Measurements from ENCODE around the gene TSPAN13.

The TSPAN13 gene

GRCh38 chr7:16758036-16758435 is 4.5 kb downstream of the TSPAN13 start:
- H3K4me3 ChIP-seq (ENCODE audit: low read depth, low read length), result no peak overlapping the region
- no peak for TF ChIP-seq MAX (IDR thresholded peaks at IDR 0.05; ENCODE audit: low read depth, low read length)
- no peak for TF ChIP-seq POLR2A (IDR thresholded peaks at IDR 0.05; ENCODE audit: extremely low read depth, insufficient read length)
- TF ChIP-seq CTCF (IDR thresholded peaks at IDR 0.05; ENCODE audit: low read depth, low read length), result no peak
- TF ChIP-seq MYC (IDR thresholded peaks at IDR 0.05; ENCODE audit: low read depth, low read length), result no peak
- DNase-seq (ENCODE audit: low read depth), result no peak

GRCh38 chr7:16758631-16759611 is 5.4 kb downstream of the TSPAN13 start:
- no peak for DNase-seq (ENCODE audit: low read depth)
- no peak overlapping the region for H3K4me3 ChIP-seq (ENCODE audit: low read depth, low read length)
- TF ChIP-seq MAX (IDR thresholded peaks at IDR 0.05; ENCODE audit: low read depth, low read length) (no peak), POLR2A (IDR thresholded peaks at IDR 0.05; ENCODE audit: extremely low read depth, insufficient read length) (no peak), CTCF (IDR thresholded peaks at IDR 0.05; ENCODE audit: low read depth, low read length) (no peak), MYC (IDR thresholded peaks at IDR 0.05; ENCODE audit: low read depth, low read length) (no peak)

GRCh38 chr7:16759840-16760239 is 6.3 kb downstream of the TSPAN13 start:
- no peak overlapping the region for H3K4me3 ChIP-seq (ENCODE audit: low read depth, low read length)
- DNase-seq (ENCODE audit: low read depth), result no peak
- no peak for TF ChIP-seq MAX (IDR thresholded peaks at IDR 0.05; ENCODE audit: low read depth, low read length)
- no peak for TF ChIP-seq MYC (IDR thresholded peaks at IDR 0.05; ENCODE audit: low read depth, low read length)
- no peak for TF ChIP-seq CTCF (IDR thresholded peaks at IDR 0.05; ENCODE audit: low read depth, low read length)
- no peak for TF ChIP-seq POLR2A (IDR thresholded peaks at IDR 0.05; ENCODE audit: extremely low read depth, insufficient read length)

GRCh38 chr7:16762177-16762576 is 8.6 kb downstream of the TSPAN13 start:
- TF ChIP-seq CTCF (IDR thresholded peaks at IDR 0.05; ENCODE audit: low read depth, low read length) (no peak), MAX (IDR thresholded peaks at IDR 0.05; ENCODE audit: low read depth, low read length) (no peak)
- DNase-seq (ENCODE audit: low read depth), result no peak
- no peak overlapping the region for H3K4me3 ChIP-seq (ENCODE audit: low read depth, low read length)

- DNase-seq (ENCODE audit: low read depth), result no peak
- no peak overlapping the region for H3K4me3 ChIP-seq (ENCODE audit: low read depth, low read length)
- no peak for TF ChIP-seq CTCF (IDR thresholded peaks at IDR 0.05; ENCODE audit: low read depth, low read length)
- no peak for TF ChIP-seq MYC (IDR thresholded peaks at IDR 0.05; ENCODE audit: low read depth, low read length)
- TF ChIP-seq MAX (IDR thresholded peaks at IDR 0.05; ENCODE audit: low read depth, low read length), result no peak
- no peak for TF ChIP-seq POLR2A (IDR thresholded peaks at IDR 0.05; ENCODE audit: extremely low read depth, insufficient read length)
Measured at GRCh38 chr7:16764942-16765341, 11.4 kb downstream of the TSPAN13 start.

Data from NB4 (cell line).